Subcutaneous adipose tissue (tissue), 4 donors: ENCODE results near the gene BANP. TPM values are rescaled to one million over a fixed set of nuclear protein-coding genes. Genes with fewer than 3 reads are reported as not detected.

Source experiments
- CTCF ChIP-seq: fragments of 450-650 bp; IDR thresholded peaks from one replicate; pipeline ENCODE4 v1.5.1; 2016; ENCODE audit warnings: low read depth, mild to moderate bottlenecking, control low read depth, antibody characterized with exemption, moderate library complexity
- small RNA-seq: library from RNA; depleted of rRNA; stranded (forward); fragments of <200 nt; gene quantifications from one replicate; pipeline ENCODE3, GENCODE V24; 2016
- total RNA-seq, 4 donors: library from RNA; depleted of rRNA; stranded (reverse); fragments of >200 nt; gene quantifications; one replicate each; pipeline ENCODE4 v1.1.0, GENCODE V29; 2016

Gene BANP
- total RNA-seq, 4 donors from 2014 or later, result 12.9 to 21.1 (median 16.9) TPM

- no peak for TF ChIP-seq CTCF
Measured at GRCh38 chr16:88118376-88118775, 167.1 kb downstream of the BANP start.

GRCh38 chr16:88120812-88121211 lies 169.6 kb downstream of the BANP start:
- TF ChIP-seq CTCF, result no peak

GRCh38 chr16:88121886-88122580 lies 170.8 kb downstream of the BANP start:
- TF ChIP-seq CTCF, result no peak

Small RNA genes lying within 50 kb of the gene (small RNA-seq; reads per million reads assigned to genes)
- gene AC127455.1, result not detected

Other genes starting within 250 kb of the BANP start
- 10 to 100 TPM; 17.0 to 51.6 (median 23.2) TPM for gene KLHDC4, start 185.4 kb upstream of the BANP start, total RNA-seq
- gene SLC7A5, start 81.9 kb upstream of the BANP start, total RNA-seq, result 1 to 10 TPM in 2 of 4 donors, under 1 TPM in 2; 0.38 to 1.5 (median 1.2) TPM
- gene CA5A, start 14.9 kb upstream of the BANP start, total RNA-seq, result not detected